BLaER1 (cell line): ENCODE measurements around the gene OR6K3.
"Not testable (repeated sequence)": the region's sequence is repeated elsewhere in the genome, so short reads cannot be mapped to it uniquely, and the experiment has no call there.

Source experiments
- H3K27ac ChIP-seq: shearing (Covaris generic); formaldehyde crosslinking; 2 replicates; pipeline ENCODE4 v1.8.1; 2022
- H3K27me3 ChIP-seq: shearing (Covaris generic); formaldehyde crosslinking; 2 replicates; pipeline ENCODE4 v1.8.1; 2022
- H3K36me3 ChIP-seq: shearing (Covaris generic); formaldehyde crosslinking; 2 replicates; pipeline ENCODE4 v1.8.1; 2022
- H3K4me1 ChIP-seq: shearing (Covaris generic); formaldehyde crosslinking; 2 replicates; pipeline ENCODE4 v1.8.1; 2022
- H3K4me2 ChIP-seq: shearing (Covaris generic); formaldehyde crosslinking; 2 replicates; pipeline ENCODE4 v1.8.1; 2022
- H3K4me3 ChIP-seq: shearing (Covaris generic); formaldehyde crosslinking; 2 replicates; pipeline ENCODE4 v1.8.1; 2022
- H3K9ac ChIP-seq: shearing (Covaris generic); formaldehyde crosslinking; 2 replicates; pipeline ENCODE4 v1.8.1; 2022
- H3K9me3 ChIP-seq: shearing (Covaris generic); formaldehyde crosslinking; 2 replicates; pipeline ENCODE4 v1.8.1; 2022
- H4K20me1 ChIP-seq: shearing (Covaris generic); formaldehyde crosslinking; 2 replicates; pipeline ENCODE4 v1.8.1; 2022
- Cebpa-rat ChIP-seq: shearing (Covaris generic); IDR thresholded peaks from 2 replicates; pipeline ENCODE4 v1.8.1; 2022

Gene OR6K3

GRCh38 chr1:158689110-158689509 lies 31.4 kb downstream of the OR6K3 start:
- no peaks in the 10 kb centered on the region for H4K20me1 ChIP-seq
- TF ChIP-seq Cebpa-rat, result no peak
- H3K36me3 ChIP-seq, result no peaks in the 10 kb centered on the region
- no peak overlapping the region for H3K4me3 ChIP-seq
- H3K27ac ChIP-seq, result no peak overlapping the region
- H3K9ac ChIP-seq, result no peak overlapping the region
- H3K4me2 ChIP-seq, result no peak overlapping the region
- no peaks in the 10 kb centered on the region for H3K27me3 ChIP-seq
- H3K9me3 ChIP-seq, result no peaks in the 10 kb centered on the region
- H3K4me1 ChIP-seq, result no peaks in the 10 kb centered on the region

DNA sequence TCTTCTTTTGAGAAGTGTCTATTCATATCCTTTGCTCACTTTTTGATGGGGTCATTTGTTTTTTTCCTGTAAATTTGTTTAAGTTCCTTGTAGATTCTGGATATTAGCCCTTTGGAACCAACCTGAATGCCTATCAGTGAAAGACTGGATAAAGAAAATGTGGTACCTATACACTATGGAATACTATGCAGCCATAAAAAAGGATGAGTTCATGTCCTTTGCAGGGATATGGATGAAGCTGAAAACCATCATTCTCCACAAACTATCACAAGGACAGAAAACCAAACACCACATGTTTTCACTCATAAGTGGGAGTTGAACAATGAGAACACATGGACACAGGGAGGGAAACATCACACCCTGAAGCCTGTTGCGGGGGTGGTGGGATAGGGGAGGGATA lies 32.2 kb downstream of the OR6K3 start:
- H3K27me3 ChIP-seq, H4K20me1 ChIP-seq, H3K4me2 ChIP-seq, H3K4me3 ChIP-seq, H3K9me3 ChIP-seq, H3K4me1 ChIP-seq, H3K36me3 ChIP-seq, H3K27ac ChIP-seq, H3K9ac ChIP-seq: not testable (repeated sequence)

- H3K36me3 ChIP-seq, result no peaks in the 10 kb centered on the region
- H3K9ac ChIP-seq, result no peak overlapping the region
- no peak for TF ChIP-seq Cebpa-rat
- H3K4me2 ChIP-seq, result no peak overlapping the region
- H3K27ac ChIP-seq, result no peak overlapping the region
- no peak overlapping the region for H3K4me3 ChIP-seq
- H3K9me3 ChIP-seq, result no peaks in the 10 kb centered on the region
- H3K27me3 ChIP-seq, result no peaks in the 10 kb centered on the region
- no peaks in the 10 kb centered on the region for H4K20me1 ChIP-seq
- no peaks in the 10 kb centered on the region for H3K4me1 ChIP-seq
These were observed 33.5 kb downstream of the OR6K3 start for GRCh38 chr1:158687037-158687436.

GRCh38 chr1:158686111-158687009 lies 34.2 kb downstream of the OR6K3 start, which contains the start of gene SPTA1:
SPTA1 (minus strand) TSS chr1:158686715; CDS start chr1:158686517, 198 bp downstream.
- no peaks in the 10 kb centered on the region for H3K9me3 ChIP-seq
- no peak within 1 kb of the TSS for H3K9ac ChIP-seq
- H3K36me3 ChIP-seq, result no peaks in the 10 kb centered on the region
- H3K27ac ChIP-seq, result no peak within 1 kb of the TSS
- H3K4me3 ChIP-seq, result no peak within 1 kb of the TSS
- TF ChIP-seq Cebpa-rat, result no peak
- no peak within 1 kb of the TSS for H3K4me2 ChIP-seq
- no peaks in the 10 kb centered on the region for H3K27me3 ChIP-seq
- H4K20me1 ChIP-seq, result no peaks in the 10 kb centered on the region
- H3K4me1 ChIP-seq, result no peaks in the 10 kb centered on the region

DNA sequence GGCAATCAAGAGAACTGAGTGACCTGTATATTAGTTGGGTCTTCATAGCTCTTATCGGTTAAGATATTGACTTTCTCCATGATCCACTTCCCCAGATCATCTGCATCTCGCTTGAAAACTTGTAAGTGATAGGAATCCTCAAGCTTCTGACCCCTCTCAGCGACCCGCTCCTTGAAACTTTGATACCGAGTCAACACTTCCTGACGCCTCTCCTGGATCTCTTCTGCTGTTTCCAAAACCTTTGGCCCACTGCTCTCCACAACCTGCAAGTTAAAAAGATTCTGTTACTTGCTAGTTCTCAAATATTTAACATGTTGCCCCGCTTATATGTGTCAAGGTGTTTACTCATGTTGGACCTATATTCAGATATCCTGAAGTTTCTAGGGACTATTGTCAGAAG lies 35.4 kb downstream of the OR6K3 start:
- H3K9me3 ChIP-seq, result no peaks in the 10 kb centered on the region
- no peak overlapping the region for H3K9ac ChIP-seq
- H3K27me3 ChIP-seq, result no peaks in the 10 kb centered on the region
- H3K4me2 ChIP-seq, result no peak overlapping the region
- no peak overlapping the region for H3K4me3 ChIP-seq
- TF ChIP-seq Cebpa-rat, result no peak
- no peaks in the 10 kb centered on the region for H3K4me1 ChIP-seq
- no peaks in the 10 kb centered on the region for H3K36me3 ChIP-seq
- no peak overlapping the region for H3K27ac ChIP-seq
- H4K20me1 ChIP-seq, result no peaks in the 10 kb centered on the region

GRCh38 chr1:158681606-158682005 lies 38.9 kb downstream of the OR6K3 start:
- H3K4me3 ChIP-seq, result no peak overlapping the region
- no peak overlapping the region for H3K9ac ChIP-seq
- H3K9me3 ChIP-seq, result no peaks in the 10 kb centered on the region
- no peaks in the 10 kb centered on the region for H3K27me3 ChIP-seq
- no peaks in the 10 kb centered on the region for H3K36me3 ChIP-seq
- H4K20me1 ChIP-seq, result no peaks in the 10 kb centered on the region
- no peak overlapping the region for H3K4me2 ChIP-seq
- no peak for TF ChIP-seq Cebpa-rat
- H3K27ac ChIP-seq, result no peak overlapping the region
- H3K4me1 ChIP-seq, result no peaks in the 10 kb centered on the region

DNA sequence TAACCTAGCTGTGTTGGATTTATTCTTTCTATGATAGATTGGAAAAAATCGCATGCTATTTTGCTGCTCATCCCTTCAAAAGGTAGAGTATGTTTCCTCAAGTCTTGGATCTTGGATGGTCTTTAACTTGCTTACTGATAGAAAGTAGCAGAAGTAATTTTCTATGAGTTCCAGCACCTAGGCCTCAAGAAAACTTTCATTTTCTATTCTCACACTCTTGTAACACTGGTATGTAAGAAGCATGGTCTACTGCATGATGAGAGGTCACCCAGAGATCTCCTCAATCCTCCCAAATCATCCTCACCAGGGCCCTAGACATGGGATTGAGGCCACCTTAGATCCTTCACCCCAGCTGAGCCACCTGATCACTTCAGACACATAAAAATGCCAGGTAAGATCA lies 41.2 kb downstream of the OR6K3 start:
- Histone ChIP-seq H3K4me3 (no peak overlapping the region), H3K9ac (no peak overlapping the region), H3K27ac (no peak overlapping the region), H3K9me3 (no peaks in the 10 kb centered on the region), H3K27me3 (no peaks in the 10 kb centered on the region), H3K4me1 (no peaks in the 10 kb centered on the region), H3K4me2 (no peak overlapping the region), H3K36me3 (no peaks in the 10 kb centered on the region), H4K20me1 (no peaks in the 10 kb centered on the region)
- TF ChIP-seq Cebpa-rat, result no peak

DNA sequence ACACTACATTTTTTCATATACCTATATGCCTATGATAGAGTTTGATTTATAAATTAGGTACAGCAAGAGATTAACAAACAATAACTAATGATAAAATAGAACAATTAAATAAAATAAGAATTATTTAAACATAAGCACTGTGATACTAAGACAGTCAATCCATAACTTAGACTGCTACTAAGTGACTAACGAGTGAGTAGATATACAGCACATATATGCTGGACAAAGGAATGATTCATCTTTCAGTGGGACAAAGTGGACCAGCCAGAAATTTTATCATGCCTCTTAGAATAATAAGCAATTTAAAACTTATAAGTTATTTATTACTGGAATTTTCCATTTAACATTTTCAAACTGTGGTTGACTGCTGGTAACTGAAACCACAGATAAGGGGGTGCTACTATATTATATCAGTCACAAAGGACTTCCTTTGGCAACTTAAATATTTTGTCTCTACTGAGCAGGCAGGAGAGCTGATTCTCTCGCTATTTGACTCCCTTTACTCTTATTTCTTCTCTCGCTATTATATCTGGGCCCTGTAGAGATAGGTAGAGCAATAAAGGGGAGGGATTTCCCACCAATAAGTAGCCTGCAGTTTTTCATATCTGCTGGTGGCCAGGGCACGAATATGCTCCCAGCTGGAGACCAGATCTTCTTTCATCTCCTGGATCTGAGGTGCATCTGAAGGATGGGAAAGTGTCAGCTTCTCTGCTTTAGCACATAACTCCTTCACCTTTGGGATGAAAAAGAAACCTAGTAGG lies 44.8 kb downstream of the OR6K3 start:
- H3K9me3 ChIP-seq, result no peaks in the 10 kb centered on the region

DNA sequence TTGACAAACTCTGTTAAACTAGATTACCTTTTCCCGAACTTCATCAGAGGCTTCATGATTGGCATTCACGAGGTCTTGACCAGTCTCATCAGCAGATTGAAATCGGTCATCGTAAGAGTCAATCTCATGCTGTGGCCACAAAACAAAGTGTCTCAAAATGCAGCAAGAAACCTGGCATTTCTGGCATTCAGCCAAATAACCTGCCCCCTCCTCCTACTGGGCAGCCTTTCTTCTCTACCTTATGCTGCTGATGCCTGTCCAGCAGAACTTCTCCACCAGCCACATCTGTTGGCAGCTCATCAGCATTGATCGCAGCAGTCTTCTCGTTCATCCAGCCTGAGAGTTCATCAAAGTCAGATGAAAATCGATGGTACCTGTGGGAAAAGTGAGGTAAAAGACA lies 46.2 kb downstream of the OR6K3 start:
- no peaks in the 10 kb centered on the region for H3K9me3 ChIP-seq
- no peaks in the 10 kb centered on the region for H4K20me1 ChIP-seq
- H3K4me2 ChIP-seq, result no peak overlapping the region
- no peaks in the 10 kb centered on the region for H3K27me3 ChIP-seq
- no peaks in the 10 kb centered on the region for H3K4me1 ChIP-seq
- no peak overlapping the region for H3K9ac ChIP-seq
- no peak overlapping the region for H3K4me3 ChIP-seq
- no peak for TF ChIP-seq Cebpa-rat
- no peak overlapping the region for H3K27ac ChIP-seq
- H3K36me3 ChIP-seq, result no peaks in the 10 kb centered on the region

More for the DNA sequence above, 44.8 kb downstream of the OR6K3 start:
- Histone ChIP-seq H3K27ac (no peak overlapping the region), H3K4me3 (no peak overlapping the region), H3K4me1 (no peaks in the 10 kb centered on the region), H3K4me2 (no peak overlapping the region), H4K20me1 (no peaks in the 10 kb centered on the region), H3K9ac (no peak overlapping the region), H3K36me3 (no peaks in the 10 kb centered on the region), H3K27me3 (no peaks in the 10 kb centered on the region)
- no peak for TF ChIP-seq Cebpa-rat
